Umbilical cord (tissue), 2 donors: ENCODE results near the gene ALG5. TPM values are rescaled to one million over a fixed set of nuclear protein-coding genes. Genes with fewer than 3 reads are reported as not detected.

ENCODE experiments used
- DNase-seq: peaks from one replicate; pipeline ENCODE4 v3.0.0-alpha.2; 2015; ENCODE audit warnings: low spot score
- total RNA-seq: library from RNA; depleted of rRNA; stranded (reverse); fragments of >200 nt; gene quantifications from one replicate; pipeline ENCODE4 v1.2.3, GENCODE V29; 2014; ENCODE audit warnings: low replicate concordance; ENCODE audit not compliant: insufficient read depth

ALG5 gene
- total RNA-seq, result 19.5 TPM

DNA sequence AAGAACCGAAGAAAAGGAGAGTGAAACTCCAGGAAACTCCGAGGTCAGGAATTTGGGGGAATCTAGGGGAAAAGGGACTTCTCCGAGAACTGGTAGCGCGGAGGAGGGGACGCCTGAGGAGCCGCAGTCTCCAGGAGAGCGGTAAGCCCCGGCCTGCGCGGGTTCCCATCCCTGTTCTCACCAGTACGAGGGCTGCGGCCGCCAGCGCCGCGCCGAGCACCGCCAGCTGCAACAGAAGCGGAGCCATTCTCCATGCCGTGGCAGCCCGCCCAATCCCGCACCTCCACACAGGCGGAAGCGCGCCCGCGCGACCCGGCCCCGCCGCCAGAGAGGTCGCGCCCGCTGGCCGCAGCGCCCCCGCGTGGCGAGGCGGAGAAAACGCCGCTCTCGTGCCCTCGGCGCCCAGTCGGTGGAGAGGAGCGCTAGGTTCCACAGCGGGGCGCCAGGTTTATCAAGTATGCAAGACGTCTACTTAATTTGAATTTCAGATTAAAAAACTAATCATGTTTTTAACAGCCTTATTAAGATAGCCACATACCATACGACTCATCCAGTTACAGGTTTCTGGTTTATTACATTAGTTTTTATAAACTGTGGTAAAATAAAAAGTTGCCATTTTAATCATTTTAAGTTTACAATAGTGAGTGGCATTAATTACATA lies at the start of gene ALG5:
Gene ALG5, minus strand, starts transcription at position 287 of the 661 bp plus-strand sequence. Its CDS starts 40 bp downstream, at position 247.
- DNase-seq, result peak; percentile 92

- DNase-seq, result no peak
Observed at GRCh38 chr13:37047846-37048245, 48.7 kb upstream of the ALG5 start.

- no peak for DNase-seq
Observed at GRCh38 chr13:37047032-37047431, 47.9 kb upstream of the ALG5 start.

GRCh38 chr13:37046062-37046461 lies 46.9 kb upstream of the ALG5 start:
- DNase-seq, result no peak

GRCh38 chr13:37040789-37041188 lies 41.6 kb upstream of the ALG5 start:
- DNase-seq, result no peak

DNA sequence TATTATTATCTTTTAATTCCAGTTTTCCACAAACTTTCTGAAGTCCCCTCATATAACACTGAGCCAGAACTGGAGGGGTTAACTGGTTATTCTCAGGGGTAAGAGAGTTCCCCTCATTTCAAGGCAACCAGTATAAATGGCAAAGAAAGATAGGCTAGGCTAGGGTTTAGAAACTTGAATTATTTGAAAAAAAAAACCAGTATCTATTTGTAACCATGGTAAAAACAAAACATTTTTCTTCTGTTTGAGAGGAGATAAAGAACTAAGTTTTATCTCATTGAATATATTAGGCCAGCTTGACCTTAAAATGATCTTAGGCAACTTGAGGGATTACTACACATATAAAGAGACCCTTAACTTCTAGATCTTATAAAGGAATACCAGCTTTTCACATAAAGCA lies 40.8 kb upstream of the ALG5 start:
- DNase-seq, result no peak

GRCh38 chr13:37037241-37037640 lies 38.1 kb upstream of the ALG5 start:
- DNase-seq, result no peak

GRCh38 chr13:37029617-37030016 lies 30.5 kb upstream of the ALG5 start:
- no peak for DNase-seq

DNA sequence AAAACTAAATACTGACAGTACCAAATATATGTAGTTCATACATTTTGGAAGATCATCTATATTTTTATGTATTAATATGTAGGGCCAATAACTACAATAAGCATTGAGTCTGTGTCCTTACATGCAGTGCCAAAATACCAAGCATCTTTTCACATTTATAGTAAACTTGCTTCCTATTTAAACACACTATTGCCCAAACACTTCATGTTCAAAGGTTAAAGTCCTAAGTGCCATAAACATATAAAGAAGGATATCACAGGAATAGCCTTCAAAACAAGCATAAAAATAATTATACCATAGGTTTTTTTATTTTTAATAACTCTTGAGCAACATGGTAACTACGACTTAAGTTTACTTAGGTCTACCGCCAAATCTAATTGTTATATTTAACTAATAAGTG lies 28.5 kb upstream of the ALG5 start:
- no peak for DNase-seq

- DNase-seq, result no peak
Observed at GRCh38 chr13:37026771-37027170, 27.6 kb upstream of the ALG5 start.

DNA sequence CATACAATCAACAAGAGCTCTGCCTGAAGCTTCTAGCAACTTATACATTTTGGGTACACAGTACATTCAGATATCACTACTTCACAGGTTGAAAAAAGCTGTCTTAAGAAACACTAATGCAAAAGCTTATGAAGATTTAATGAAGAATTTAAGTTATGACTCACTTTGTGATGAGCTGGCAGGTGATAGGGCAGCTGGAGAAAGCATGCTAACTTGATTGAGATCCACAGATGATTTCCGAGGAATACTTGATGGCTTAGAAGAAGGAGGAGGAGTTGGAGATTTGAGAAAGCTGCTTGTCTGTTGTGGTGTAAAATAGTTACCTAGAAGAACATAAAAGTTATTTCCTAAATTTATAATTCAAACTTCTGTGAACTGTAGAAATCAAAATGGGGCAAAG lies 24.7 kb upstream of the ALG5 start:
- DNase-seq, result peak; percentile 43

DNA sequence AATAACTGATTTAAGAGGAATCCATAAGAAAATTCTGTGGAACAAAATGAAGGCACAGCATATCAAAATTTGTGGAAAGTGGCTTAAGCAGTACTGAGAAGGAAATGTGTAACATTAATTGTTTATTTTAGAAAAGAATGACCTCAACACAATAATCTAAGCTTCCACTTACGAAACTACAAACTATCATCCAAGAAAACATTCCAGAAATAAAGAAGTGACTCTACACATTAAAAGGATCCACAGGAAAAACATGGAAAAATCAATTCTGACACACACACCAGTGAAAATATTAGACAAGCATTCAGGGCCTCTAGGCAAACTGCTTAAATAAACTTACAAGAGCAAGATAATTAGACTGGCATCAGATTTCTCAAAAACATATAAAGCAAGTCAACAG lies 15.5 kb upstream of the ALG5 start:
- DNase-seq, result no peak

DNA sequence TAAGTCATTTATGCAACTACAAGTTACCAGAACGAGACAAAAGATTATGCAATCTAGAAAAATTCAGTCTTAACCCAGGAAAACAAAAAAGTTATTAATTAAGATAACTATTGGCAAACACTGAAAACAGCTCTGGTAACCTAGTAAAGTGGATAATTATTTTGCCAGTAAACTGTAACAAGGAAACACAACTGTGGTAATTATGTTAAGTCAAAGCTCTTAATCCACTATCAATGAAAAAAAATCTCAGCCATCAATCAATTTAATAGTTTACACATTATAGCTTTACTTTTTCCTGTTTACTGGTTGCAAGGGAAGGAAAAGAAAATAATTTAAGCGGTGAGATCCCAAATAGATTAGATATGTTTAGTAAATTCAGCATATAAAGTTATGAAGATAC lies 12.6 kb upstream of the ALG5 start:
- no peak for DNase-seq

DNA sequence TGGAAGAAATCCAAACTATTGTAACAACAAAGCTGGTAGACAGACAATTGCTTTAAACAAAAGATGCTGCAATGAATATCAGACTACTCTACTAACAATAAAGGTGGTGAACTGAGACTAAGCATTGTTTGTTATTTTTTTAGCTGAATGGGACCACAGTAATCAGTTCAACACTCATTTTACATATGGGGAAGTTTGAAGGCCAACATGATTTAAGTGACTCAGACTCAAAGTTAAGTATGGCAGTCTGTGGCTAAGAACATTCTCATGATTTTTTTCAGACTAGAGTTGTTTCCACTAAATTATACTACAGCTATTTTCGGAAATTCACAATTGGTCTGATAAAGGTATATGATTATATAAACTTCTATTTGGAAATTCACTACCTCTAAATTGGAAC lies 11.9 kb upstream of the ALG5 start:
- no peak for DNase-seq

DNA sequence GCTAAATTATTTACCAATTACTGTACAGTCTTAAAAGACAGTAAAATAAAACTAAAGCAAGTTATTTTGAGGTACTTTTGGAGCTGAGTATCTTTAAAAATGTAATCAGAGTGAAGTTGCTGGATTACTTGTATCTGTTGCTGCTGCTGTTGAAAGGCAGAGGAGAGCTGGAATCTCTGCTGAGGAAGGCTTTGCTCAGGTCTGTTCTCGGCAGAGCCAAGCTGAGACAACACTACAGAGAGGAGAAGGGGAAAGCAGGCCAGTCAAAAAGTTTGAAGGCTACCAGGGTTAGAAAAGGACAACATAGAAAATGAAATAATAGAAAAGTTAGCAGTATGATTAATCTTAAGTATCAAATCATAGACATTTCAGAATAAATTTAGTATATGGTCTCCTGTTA lies 11.3 kb upstream of the ALG5 start:
- no peak for DNase-seq

- no peak for DNase-seq
Observed at GRCh38 chr13:37009692-37010091, 10.6 kb upstream of the ALG5 start.

DNA sequence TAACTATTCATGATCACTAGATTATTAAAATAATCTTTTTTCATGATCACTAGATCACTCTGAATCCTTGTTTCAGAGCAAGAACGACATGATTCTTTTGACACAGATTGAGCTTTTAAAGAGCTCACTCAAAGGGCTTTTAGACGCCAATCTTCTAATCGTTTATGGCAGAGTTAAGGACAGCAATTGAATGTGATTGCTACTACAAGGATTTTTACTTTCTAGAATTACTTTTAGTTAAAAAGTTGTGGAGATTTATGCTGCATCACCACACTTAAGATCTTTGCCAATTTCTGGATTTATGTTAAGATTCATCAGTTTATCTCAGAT lies 2.7 kb upstream of the ALG5 start:
- DNase-seq, result no peak

- DNase-seq, result no peak
Observed at GRCh38 chr13:36998624-36999041, 507 bp downstream of the ALG5 start.

- DNase-seq, result no peak
Observed at GRCh38 chr13:36997716-36998427, 1.3 kb downstream of the ALG5 start.

GRCh38 chr13:36992362-36992761 lies 6.8 kb downstream of the ALG5 start:
- no peak for DNase-seq

DNA sequence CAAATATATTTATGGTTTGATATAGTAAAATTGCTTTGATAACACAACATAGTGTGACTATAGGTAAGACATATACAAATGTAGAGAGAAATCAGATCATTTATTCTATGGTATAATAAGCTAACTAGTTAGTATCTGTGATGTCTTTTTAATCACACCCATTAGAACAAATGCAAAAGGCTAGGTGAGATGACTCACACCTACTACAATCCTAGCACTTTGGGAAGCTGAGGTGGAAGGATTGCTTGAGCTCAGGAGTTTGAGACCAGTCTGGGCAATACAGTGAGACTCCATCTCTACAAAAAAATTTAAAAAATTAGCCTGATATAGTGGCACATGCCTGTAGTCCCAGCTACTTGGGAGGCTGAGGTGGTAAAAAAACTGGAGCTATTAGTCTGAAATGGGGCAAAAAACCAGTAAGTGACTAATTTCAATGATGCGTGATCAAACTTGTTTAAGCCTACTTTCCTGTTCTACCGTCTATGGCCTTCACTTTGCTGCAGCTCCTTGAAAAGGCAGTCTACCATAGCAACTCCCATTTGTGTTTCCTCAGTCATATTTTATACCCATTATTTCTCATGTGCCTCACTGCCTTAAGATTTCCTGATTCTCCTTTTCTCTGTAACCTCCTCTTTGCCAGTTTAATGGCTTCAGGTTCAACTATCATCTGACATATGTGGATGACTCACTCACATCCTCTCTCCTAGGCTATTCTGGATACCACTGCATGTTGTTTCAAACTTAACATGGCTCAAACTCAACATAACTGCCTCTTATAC lies 12.5 kb downstream of the ALG5 start:
- no peak for DNase-seq

- DNase-seq, result peak; percentile 69
Observed at GRCh38 chr13:36981156-36981743, 17.9 kb downstream of the ALG5 start.
